DND-41 (cell line): ENCODE data around the gene AOPEP.

Experiments used
- CTCF ChIP-seq: IDR thresholded peaks from 2 replicates; pipeline ENCODE4 v1.5.1; 2012; ENCODE audit warnings: borderline replicate concordance, low read length, moderate library complexity, mild to moderate bottlenecking; ENCODE audit not compliant: poor library complexity, severe bottlenecking; ENCODE audit errors: extremely low read depth
- EZH2 ChIP-seq: IDR thresholded peaks from 3 replicates; pipeline ENCODE4 v1.6.1; 2012; ENCODE audit warnings: borderline replicate concordance, low read depth, mild to moderate bottlenecking, moderate library complexity, low read length, inconsistent platforms; ENCODE audit not compliant: severe bottlenecking

GRCh38 chr9:94892675-94893074, 166.2 kb downstream of the AOPEP start:
- TF ChIP-seq CTCF (no peak), EZH2 (no peak)
